ENCODE results near the gene TAS1R3. TPM values are rescaled to one million over a fixed set of nuclear protein-coding genes. Genes with fewer than 3 reads are reported as not detected.

Gene TAS1R3
- total and polyA plus RNA-seq, 9 donors: 0.07 to 0.40 (median 0.24) TPM; not detected in 2

- H3K4me1 ChIP-seq (ENCODE audit: insufficient read depth): no peaks in the 10 kb centered on the region
- no peak overlapping the region for H3K27ac ChIP-seq
- intact Hi-C loops (cut with DNase I): no loop called here
- 67 to 81% (median 80%) methylated on average over 48 to 57 of the region's 57 CpGs for WGBS, 3 donors
- H3K27me3 ChIP-seq: no peaks in the 10 kb centered on the region
- no peaks in the 10 kb centered on the region for H3K9me3 ChIP-seq
- H3K36me3 ChIP-seq: no peaks in the 10 kb centered on the region
- TF ChIP-seq POLR2A (IDR thresholded peaks at IDR 0.05) (no peak), EP300 (IDR thresholded peaks at IDR 0.05) (no peak), CTCF (IDR thresholded peaks at IDR 0.05) (no peak)
- H3K4me3 ChIP-seq: no peak overlapping the region
- no peak for DNase-seq
These were observed 1.1 kb downstream of the TAS1R3 start for GRCh38 chr1:1332031-1332755.

- Histone ChIP-seq H3K4me1 (ENCODE audit: insufficient read depth) (no peaks in the 10 kb centered on the region), H3K9me3 (no peaks in the 10 kb centered on the region), H3K27ac (no peak overlapping the region), H3K4me3 (no peak overlapping the region), H3K36me3 (no peaks in the 10 kb centered on the region), H3K27me3 (no peaks in the 10 kb centered on the region)
- intact Hi-C loops (cut with DNase I): no loop called here
- 48 to 69% (median 58%) methylated on average over 26 to 48 of the region's 48 CpGs for WGBS, 3 donors
- DNase-seq: no peak
- TF ChIP-seq EP300 (IDR thresholded peaks at IDR 0.05): no peak
- TF ChIP-seq POLR2A (IDR thresholded peaks at IDR 0.05): no peak
- TF ChIP-seq CTCF (IDR thresholded peaks at IDR 0.05): no peak
These were observed 1.8 kb downstream of the TAS1R3 start for GRCh38 chr1:1332774-1333480.

GRCh38 chr1:1333551-1334241 is 2.6 kb downstream of the TAS1R3 start:
- peak in 1 of 5 donors; percentile 62 for DNase-seq
- no peaks in the 10 kb centered on the region for H3K27me3 ChIP-seq
- no peak for TF ChIP-seq POLR2A (IDR thresholded peaks at IDR 0.05)
- no peak for TF ChIP-seq EP300 (IDR thresholded peaks at IDR 0.05)
- no peak for TF ChIP-seq CTCF (IDR thresholded peaks at IDR 0.05)
- no peaks in the 10 kb centered on the region for H3K36me3 ChIP-seq
- H3K4me1 ChIP-seq (ENCODE audit: insufficient read depth): no peaks in the 10 kb centered on the region
- H3K27ac ChIP-seq: no peak overlapping the region
- 66 to 74% (median 74%) methylated on average over 30 to 36 of the region's 36 CpGs for WGBS, 3 donors
- no peak overlapping the region for H3K4me3 ChIP-seq
- intact Hi-C loops (cut with DNase I): no loop called here
- H3K9me3 ChIP-seq: no peaks in the 10 kb centered on the region

- WGBS, 3 donors: 57 to 66% (median 57%) methylated on average over 10 to 11 of the region's 11 CpGs
- Histone ChIP-seq H3K27ac (no peak overlapping the region), H3K9me3 (no peaks in the 10 kb centered on the region), H3K27me3 (no peaks in the 10 kb centered on the region), H3K36me3 (no peaks in the 10 kb centered on the region), H3K4me3 (no peak overlapping the region), H3K4me1 (ENCODE audit: insufficient read depth) (no peaks in the 10 kb centered on the region)
- intact Hi-C loops (cut with DNase I): no loop called here
- DNase-seq: no peak
- TF ChIP-seq CTCF (IDR thresholded peaks at IDR 0.05) (no peak), POLR2A (IDR thresholded peaks at IDR 0.05) (no peak), EP300 (IDR thresholded peaks at IDR 0.05) (no peak)
These were observed 3.8 kb downstream of the TAS1R3 start for GRCh38 chr1:1334835-1335234.
